Measurements from ENCODE around the gene BRD7.

BRD7 gene

GRCh38 chr16:50381679-50382440 lies 13.1 kb upstream of the BRD7 start:
- ATAC-seq (replicated peaks; ENCODE audit: extremely low read depth, poor library complexity, severe bottlenecking) (no peak), DNase-seq (ENCODE audit: low spot score in 2 of 2) (no peak)
- Mint-ChIP-seq H3K27me3 (no peaks in the 10 kb centered on the region), H3K36me3 (ENCODE audit: insufficient read depth) (no peaks in the 10 kb centered on the region), H3K4me1 (no peaks in the 10 kb centered on the region), H3K9me3 (no peaks in the 10 kb centered on the region), H3K4me3 (no peak overlapping the region), H3K27ac (ENCODE audit: low read depth) (no peak overlapping the region)

GRCh38 chr16:50378417-50378816 lies 9.6 kb upstream of the BRD7 start:
- DNase-seq (ENCODE audit: low spot score in 2 of 2) = no peak
- peaks cover 1% of the 10 kb centered on the region for H3K36me3 Mint-ChIP-seq (ENCODE audit: insufficient read depth)
- peaks cover 18% of the 10 kb centered on the region for H3K27me3 Mint-ChIP-seq
- no peaks in the 10 kb centered on the region for H3K9me3 Mint-ChIP-seq
- H3K4me3 Mint-ChIP-seq = no peak overlapping the region
- H3K4me1 Mint-ChIP-seq = no peaks in the 10 kb centered on the region
- no peak overlapping the region for H3K27ac Mint-ChIP-seq (ENCODE audit: low read depth)
- no peak for ATAC-seq (replicated peaks; ENCODE audit: extremely low read depth, poor library complexity, severe bottlenecking)

- Mint-ChIP-seq H3K27ac (ENCODE audit: low read depth) (no peak overlapping the region), H3K36me3 (ENCODE audit: insufficient read depth) (peaks cover 1% of the 10 kb centered on the region), H3K4me1 (no peaks in the 10 kb centered on the region), H3K4me3 (no peak overlapping the region), H3K27me3 (peaks cover 22% of the 10 kb centered on the region), H3K9me3 (no peaks in the 10 kb centered on the region)
- no peak for ATAC-seq (replicated peaks; ENCODE audit: extremely low read depth, poor library complexity, severe bottlenecking)
- no peak for DNase-seq (ENCODE audit: low spot score in 2 of 2)
These were observed 8.2 kb upstream of the BRD7 start for GRCh38 chr16:50377001-50377400.

GRCh38 chr16:50373780-50374179 lies 5.0 kb upstream of the BRD7 start:
- peaks cover 6% of the 10 kb centered on the region for H3K36me3 Mint-ChIP-seq (ENCODE audit: insufficient read depth)
- DNase-seq (ENCODE audit: low spot score in 2 of 2) = no peak
- peaks cover 22% of the 10 kb centered on the region for H3K27me3 Mint-ChIP-seq
- no peak overlapping the region for H3K4me3 Mint-ChIP-seq
- no peak overlapping the region for H3K27ac Mint-ChIP-seq (ENCODE audit: low read depth)
- ATAC-seq (replicated peaks; ENCODE audit: extremely low read depth, poor library complexity, severe bottlenecking) = no peak
- no peaks in the 10 kb centered on the region for H3K9me3 Mint-ChIP-seq
- peaks cover 12% of the 10 kb centered on the region for H3K4me1 Mint-ChIP-seq

- Mint-ChIP-seq H3K9me3 (no peaks in the 10 kb centered on the region), H3K27ac (ENCODE audit: low read depth) (no peak overlapping the region), H3K4me3 (no peak overlapping the region)
These were observed 4.5 kb upstream of the BRD7 start for GRCh38 chr16:50373345-50373701.

GRCh38 chr16:50372611-50373344 lies 4.0 kb upstream of the BRD7 start:
- ATAC-seq (replicated peaks; ENCODE audit: extremely low read depth, poor library complexity, severe bottlenecking) = no peak
- Mint-ChIP-seq H3K4me3 (no peak overlapping the region), H3K27ac (ENCODE audit: low read depth) (no peak overlapping the region), H3K27me3 (peaks cover 22% of the 10 kb centered on the region), H3K4me1 (peaks cover 18% of the 10 kb centered on the region), H3K36me3 (ENCODE audit: insufficient read depth) (peaks cover 10% of the 10 kb centered on the region), H3K9me3 (no peaks in the 10 kb centered on the region)
- no peak for DNase-seq (ENCODE audit: low spot score in 2 of 2)

More at GRCh38 chr16:50373345-50373701, 4.5 kb upstream of the BRD7 start:
- peaks cover 6% of the 10 kb centered on the region for H3K36me3 Mint-ChIP-seq (ENCODE audit: insufficient read depth)
- H3K27me3 Mint-ChIP-seq = peaks cover 22% of the 10 kb centered on the region
- ATAC-seq (replicated peaks; ENCODE audit: extremely low read depth, poor library complexity, severe bottlenecking) = no peak
- no peak for DNase-seq (ENCODE audit: low spot score in 2 of 2)
- peaks cover 12% of the 10 kb centered on the region for H3K4me1 Mint-ChIP-seq

- Mint-ChIP-seq H3K4me1 (peaks cover 23% of the 10 kb centered on the region), H3K27ac (ENCODE audit: low read depth) (peak overlapping the region; percentile 67), H3K4me3 (no peak overlapping the region), H3K9me3 (no peaks in the 10 kb centered on the region), H3K36me3 (ENCODE audit: insufficient read depth) (peaks cover 12% of the 10 kb centered on the region), H3K27me3 (peaks cover 22% of the 10 kb centered on the region)
- ATAC-seq (replicated peaks; ENCODE audit: extremely low read depth, poor library complexity, severe bottlenecking) (no peak), DNase-seq (ENCODE audit: low spot score in 2 of 2) (no peak)
These were observed 3.3 kb upstream of the BRD7 start for GRCh38 chr16:50371936-50372595.

GRCh38 chr16:50371036-50371716 lies 2.4 kb upstream of the BRD7 start:
- ATAC-seq (replicated peaks; ENCODE audit: extremely low read depth, poor library complexity, severe bottlenecking) (no peak), DNase-seq (ENCODE audit: low spot score in 2 of 2) (no peak)
- peaks cover 22% of the 10 kb centered on the region for H3K27me3 Mint-ChIP-seq
- no peaks in the 10 kb centered on the region for H3K9me3 Mint-ChIP-seq
- no peak overlapping the region for H3K4me3 Mint-ChIP-seq
- H3K27ac Mint-ChIP-seq (ENCODE audit: low read depth) = no peak overlapping the region
- peaks cover 25% of the 10 kb centered on the region for H3K4me1 Mint-ChIP-seq
- peaks cover 12% of the 10 kb centered on the region for H3K36me3 Mint-ChIP-seq (ENCODE audit: insufficient read depth)

GRCh38 chr16:50369133-50369804 lies 481 bp upstream of the BRD7 start:
- no peaks in the 10 kb centered on the region for H3K9me3 Mint-ChIP-seq
- H3K36me3 Mint-ChIP-seq (ENCODE audit: insufficient read depth) = peaks cover 16% of the 10 kb centered on the region
- peak overlapping the region; percentile 90 for H3K4me3 Mint-ChIP-seq
- peak overlapping the region; percentile 96 for H3K27ac Mint-ChIP-seq (ENCODE audit: low read depth)
- peaks cover 44% of the 10 kb centered on the region for H3K4me1 Mint-ChIP-seq
- ATAC-seq (replicated peaks; ENCODE audit: extremely low read depth, poor library complexity, severe bottlenecking) = no peak
- peaks cover 12% of the 10 kb centered on the region for H3K27me3 Mint-ChIP-seq
- DNase-seq (ENCODE audit: low spot score in 2 of 2) = no peak

- Mint-ChIP-seq H3K4me3 (peak overlapping the region; percentile 84), H3K27me3 (no peaks in the 10 kb centered on the region), H3K36me3 (ENCODE audit: insufficient read depth) (peaks cover 20% of the 10 kb centered on the region), H3K27ac (ENCODE audit: low read depth) (peak overlapping the region; percentile 89), H3K9me3 (no peaks in the 10 kb centered on the region), H3K4me1 (peaks cover 49% of the 10 kb centered on the region)
- no peak for ATAC-seq (replicated peaks; ENCODE audit: extremely low read depth, poor library complexity, severe bottlenecking)
- no peak for DNase-seq (ENCODE audit: low spot score in 2 of 2)
These were observed 895 bp downstream of the BRD7 start for GRCh38 chr16:50367777-50368409.

GRCh38 chr16:50365791-50366575 lies 2.8 kb downstream of the BRD7 start:
- Mint-ChIP-seq H3K4me1 (peaks cover 63% of the 10 kb centered on the region), H3K36me3 (ENCODE audit: insufficient read depth) (peaks cover 24% of the 10 kb centered on the region), H3K27me3 (no peaks in the 10 kb centered on the region), H3K27ac (ENCODE audit: low read depth) (peak overlapping the region; percentile 42), H3K9me3 (no peaks in the 10 kb centered on the region), H3K4me3 (peak overlapping the region; percentile 41)
- DNase-seq (ENCODE audit: low spot score in 2 of 2) (no peak), ATAC-seq (replicated peaks; ENCODE audit: extremely low read depth, poor library complexity, severe bottlenecking) (no peak)

All from central memory CD8-positive, alpha-beta T cell (primary cell).